ENCODE results near the gene ABCB1. TPM values are rescaled to one million over a fixed set of nuclear protein-coding genes. Genes with fewer than 3 reads are reported as not detected.
"Not testable (repeated sequence)": the region's sequence is repeated elsewhere in the genome, so short reads cannot be mapped to it uniquely, and the experiment has no call there.

ABCB1 gene
- total RNA-seq, 1 donor from 2014 or later: not detected

GRCh38 chr7:87589631-87590030 is 11.1 kb downstream of the ABCB1 start:
- H3K27me3 Mint-ChIP-seq (ENCODE audit: unreplicated experiment): peaks cover 2% of the 10 kb centered on the region
- DNase-seq (ENCODE audit: extremely low spot score, unreplicated experiment): no peak
- H3K9me3 Mint-ChIP-seq (ENCODE audit: unreplicated experiment): no peaks in the 10 kb centered on the region
- TF ChIP-seq CTCF (IDR thresholded peaks at IDR 0.05): no peak
- no peaks in the 10 kb centered on the region for H3K4me1 Mint-ChIP-seq (ENCODE audit: unreplicated experiment)
- H3K4me3 Mint-ChIP-seq (ENCODE audit: unreplicated experiment): no peak overlapping the region
- H3K27ac Mint-ChIP-seq (ENCODE audit: unreplicated experiment): no peak overlapping the region
- H3K36me3 Mint-ChIP-seq (ENCODE audit: unreplicated experiment): no peaks in the 10 kb centered on the region

GRCh38 chr7:87581723-87582122 is 19.0 kb downstream of the ABCB1 start:
- no peak for DNase-seq (ENCODE audit: extremely low spot score, unreplicated experiment)
- H3K36me3 Mint-ChIP-seq (ENCODE audit: unreplicated experiment): no peaks in the 10 kb centered on the region
- H3K27ac Mint-ChIP-seq (ENCODE audit: unreplicated experiment): no peak overlapping the region
- H3K4me3 Mint-ChIP-seq (ENCODE audit: unreplicated experiment): no peak overlapping the region
- no peaks in the 10 kb centered on the region for H3K9me3 Mint-ChIP-seq (ENCODE audit: unreplicated experiment)
- no peak for TF ChIP-seq CTCF (IDR thresholded peaks at IDR 0.05)
- no peaks in the 10 kb centered on the region for H3K4me1 Mint-ChIP-seq (ENCODE audit: unreplicated experiment)
- H3K27me3 Mint-ChIP-seq (ENCODE audit: unreplicated experiment): no peaks in the 10 kb centered on the region

GRCh38 chr7:87580636-87581035 is 20.0 kb downstream of the ABCB1 start:
- Mint-ChIP-seq H3K4me3 (ENCODE audit: unreplicated experiment) (no peak overlapping the region), H3K27ac (ENCODE audit: unreplicated experiment) (no peak overlapping the region), H3K27me3 (ENCODE audit: unreplicated experiment) (no peaks in the 10 kb centered on the region), H3K36me3 (ENCODE audit: unreplicated experiment) (no peaks in the 10 kb centered on the region), H3K4me1 (ENCODE audit: unreplicated experiment) (no peaks in the 10 kb centered on the region), H3K9me3 (ENCODE audit: unreplicated experiment) (no peaks in the 10 kb centered on the region)
- no peak for TF ChIP-seq CTCF (IDR thresholded peaks at IDR 0.05)
- no peak for DNase-seq (ENCODE audit: extremely low spot score, unreplicated experiment)

- TF ChIP-seq CTCF (IDR thresholded peaks at IDR 0.05): no peak
- no peaks in the 10 kb centered on the region for H3K4me1 Mint-ChIP-seq (ENCODE audit: unreplicated experiment)
These were observed 25.2 kb downstream of the ABCB1 start for GRCh38 chr7:87575521-87575920.

GRCh38 chr7:87574630-87575029 is 26.1 kb downstream of the ABCB1 start:
- no peak for DNase-seq (ENCODE audit: extremely low spot score, unreplicated experiment)
- TF ChIP-seq CTCF (IDR thresholded peaks at IDR 0.05): no peak
- Mint-ChIP-seq H3K9me3 (ENCODE audit: unreplicated experiment) (no peaks in the 10 kb centered on the region), H3K4me3 (ENCODE audit: unreplicated experiment) (no peak overlapping the region), H3K27ac (ENCODE audit: unreplicated experiment) (no peak overlapping the region), H3K4me1 (ENCODE audit: unreplicated experiment) (no peaks in the 10 kb centered on the region), H3K27me3 (ENCODE audit: unreplicated experiment) (no peaks in the 10 kb centered on the region), H3K36me3 (ENCODE audit: unreplicated experiment) (no peaks in the 10 kb centered on the region)

More at GRCh38 chr7:87575521-87575920, 25.2 kb downstream of the ABCB1 start:
- no peak for DNase-seq (ENCODE audit: extremely low spot score, unreplicated experiment)
- Mint-ChIP-seq H3K36me3 (ENCODE audit: unreplicated experiment) (no peaks in the 10 kb centered on the region), H3K9me3 (ENCODE audit: unreplicated experiment) (no peaks in the 10 kb centered on the region), H3K27me3 (ENCODE audit: unreplicated experiment) (no peaks in the 10 kb centered on the region), H3K27ac (ENCODE audit: unreplicated experiment) (no peak overlapping the region), H3K4me3 (ENCODE audit: unreplicated experiment) (no peak overlapping the region)

- not testable (repeated sequence) for H3K4me1 Mint-ChIP-seq (ENCODE audit: unreplicated experiment); H3K36me3 Mint-ChIP-seq (ENCODE audit: unreplicated experiment); H3K27me3 Mint-ChIP-seq (ENCODE audit: unreplicated experiment); H3K9me3 Mint-ChIP-seq (ENCODE audit: unreplicated experiment); DNase-seq (ENCODE audit: extremely low spot score, unreplicated experiment); H3K4me3 Mint-ChIP-seq (ENCODE audit: unreplicated experiment); H3K27ac Mint-ChIP-seq (ENCODE audit: unreplicated experiment)
These were observed 28.2 kb downstream of the ABCB1 start for GRCh38 chr7:87572513-87572912.

Data from osteocyte (in vitro differentiated cells).